KMS-11 (cell line): ENCODE measurements around the gene TESMIN.

Experiments used
- H2AFZ ChIP-seq: fragments of 200-600 bp; sonication (generic); 2 replicates; pipeline ENCODE4 v1.6.1; 2016; ENCODE audit warnings: antibody characterized with exemption, mixed run types, low read depth
- H3K27ac ChIP-seq: fragments of 200-600 bp; sonication (generic); 2 replicates; pipeline ENCODE4 v1.6.1; 2016; ENCODE audit warnings: mild to moderate bottlenecking, mixed run types
- H3K27me3 ChIP-seq: fragments of 200-600 bp; sonication (generic); 2 replicates; pipeline ENCODE4 v1.6.1; 2017; ENCODE audit warnings: mild to moderate bottlenecking, low read depth, mixed run types, moderate library complexity; ENCODE audit not compliant: insufficient read depth
- H3K36me3 ChIP-seq: fragments of 200-600 bp; sonication (generic); 2 replicates; pipeline ENCODE4 v1.6.1; 2017; ENCODE audit warnings: mild to moderate bottlenecking, mixed run types; ENCODE audit not compliant: insufficient read depth
- H3K4me1 ChIP-seq: fragments of 200-600 bp; sonication (generic); 2 replicates; pipeline ENCODE4 v1.6.1; 2016; ENCODE audit warnings: mild to moderate bottlenecking, low read depth, mixed run types; ENCODE audit not compliant: poor library complexity, severe bottlenecking
- H3K4me2 ChIP-seq: fragments of 200-600 bp; sonication (generic); 2 replicates; pipeline ENCODE4 v1.7.0; 2016; ENCODE audit warnings: mild to moderate bottlenecking, mixed run types
- H3K4me3 ChIP-seq: fragments of 200-600 bp; sonication (generic); IDR thresholded peaks from 2 replicates; pipeline ENCODE4 v1.6.1; 2017; ENCODE audit warnings: low read depth, low read length, mixed read lengths; ENCODE audit not compliant: insufficient read depth
- H3K79me2 ChIP-seq: fragments of 200-600 bp; sonication (generic); 2 replicates; pipeline ENCODE4 v1.6.1; 2016; ENCODE audit warnings: low read depth, mixed run types; ENCODE audit not compliant: insufficient read depth
- H3K9ac ChIP-seq: fragments of 200-600 bp; sonication (generic); 2 replicates; pipeline ENCODE4 v1.6.1; 2016; ENCODE audit warnings: mild to moderate bottlenecking, mixed run types
- H4K20me1 ChIP-seq: fragments of 200-600 bp; sonication (generic); 2 replicates; pipeline ENCODE4 v1.6.1; 2016; ENCODE audit warnings: mild to moderate bottlenecking, mixed run types; ENCODE audit not compliant: insufficient read depth
- TF ChIP-seq, protein P1 (sequence below): fragments of 200-600 bp; sonication (generic); conservative IDR thresholded peaks from 2 replicates; pipeline ENCODE4 v1.6.1; 2017; ENCODE audit warnings: low read depth, mild to moderate bottlenecking, antibody characterized with exemption, low read length, moderate library complexity, mixed read lengths

The TESMIN gene

DNA sequence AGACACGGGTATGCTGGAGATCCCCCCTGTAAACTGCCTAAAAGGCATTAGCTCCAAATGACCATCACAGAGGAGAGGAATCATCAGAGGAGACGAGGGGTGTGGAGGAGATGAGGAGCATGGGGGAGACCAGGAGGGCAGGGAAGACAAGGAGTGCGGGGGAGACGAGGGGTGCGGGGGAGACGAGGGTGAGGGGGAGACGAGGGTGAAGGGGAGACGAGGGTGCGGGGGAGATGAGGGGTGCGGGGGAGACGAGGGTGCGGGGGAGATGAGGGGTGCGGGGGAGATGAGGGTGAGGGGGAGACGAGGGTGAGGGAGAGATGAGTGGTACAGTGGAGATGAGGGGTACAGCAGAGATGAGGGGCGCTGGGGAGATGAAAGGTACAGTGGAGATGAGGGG lies 84.5 kb downstream of the TESMIN start:
- no peaks in the 10 kb centered on the region for H3K4me1 ChIP-seq
- no peaks in the 10 kb centered on the region for H4K20me1 ChIP-seq
- TF ChIP-seq, protein P1, sequence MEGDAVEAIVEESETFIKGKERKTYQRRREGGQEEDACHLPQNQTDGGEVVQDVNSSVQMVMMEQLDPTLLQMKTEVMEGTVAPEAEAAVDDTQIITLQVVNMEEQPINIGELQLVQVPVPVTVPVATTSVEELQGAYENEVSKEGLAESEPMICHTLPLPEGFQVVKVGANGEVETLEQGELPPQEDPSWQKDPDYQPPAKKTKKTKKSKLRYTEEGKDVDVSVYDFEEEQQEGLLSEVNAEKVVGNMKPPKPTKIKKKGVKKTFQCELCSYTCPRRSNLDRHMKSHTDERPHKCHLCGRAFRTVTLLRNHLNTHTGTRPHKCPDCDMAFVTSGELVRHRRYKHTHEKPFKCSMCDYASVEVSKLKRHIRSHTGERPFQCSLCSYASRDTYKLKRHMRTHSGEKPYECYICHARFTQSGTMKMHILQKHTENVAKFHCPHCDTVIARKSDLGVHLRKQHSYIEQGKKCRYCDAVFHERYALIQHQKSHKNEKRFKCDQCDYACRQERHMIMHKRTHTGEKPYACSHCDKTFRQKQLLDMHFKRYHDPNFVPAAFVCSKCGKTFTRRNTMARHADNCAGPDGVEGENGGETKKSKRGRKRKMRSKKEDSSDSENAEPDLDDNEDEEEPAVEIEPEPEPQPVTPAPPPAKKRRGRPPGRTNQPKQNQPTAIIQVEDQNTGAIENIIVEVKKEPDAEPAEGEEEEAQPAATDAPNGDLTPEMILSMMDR = no peak
- H3K4me2 ChIP-seq = no peak overlapping the region
- H3K27me3 ChIP-seq = peaks cover 2% of the 10 kb centered on the region; the same call in 1 of the 2 replicates
- no peak overlapping the region for H3K27ac ChIP-seq
- no peak overlapping the region for H3K9ac ChIP-seq
- no peak overlapping the region for H3K4me3 ChIP-seq
- no peaks in the 10 kb centered on the region for H3K79me2 ChIP-seq
- H3K36me3 ChIP-seq = no peaks in the 10 kb centered on the region
- H2AFZ ChIP-seq = no peak overlapping the region

DNA sequence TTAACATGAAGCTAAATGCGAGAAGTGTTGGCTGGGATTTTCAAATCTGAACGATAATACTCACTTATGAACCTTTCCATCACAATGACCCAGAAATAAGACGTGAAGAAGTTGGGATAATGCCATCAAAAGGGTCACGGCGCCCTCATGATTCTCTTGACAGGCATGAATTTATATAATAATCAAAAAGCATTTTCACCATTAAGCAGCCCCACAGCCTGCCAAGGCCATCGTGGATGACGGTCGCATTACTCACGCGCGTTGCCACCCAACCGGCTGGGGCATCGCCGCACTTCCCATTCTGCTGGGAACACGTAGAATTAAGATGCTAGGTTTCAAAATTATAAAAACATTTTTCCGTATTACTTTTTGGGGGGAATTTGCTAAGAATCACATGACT lies 85.9 kb downstream of the TESMIN start:
- TF ChIP-seq, protein P1 = no peak
- Histone ChIP-seq H3K4me1 (no peaks in the 10 kb centered on the region), H3K27me3 (peaks cover 13% of the 10 kb centered on the region; the same call in 1 of the 2 replicates), H3K9ac (no peak overlapping the region), H3K79me2 (no peaks in the 10 kb centered on the region), H3K36me3 (no peaks in the 10 kb centered on the region), H3K27ac (no peak overlapping the region), H3K4me2 (no peak overlapping the region), H3K4me3 (no peak overlapping the region), H2AFZ (no peak overlapping the region), H4K20me1 (no peaks in the 10 kb centered on the region)

DNA sequence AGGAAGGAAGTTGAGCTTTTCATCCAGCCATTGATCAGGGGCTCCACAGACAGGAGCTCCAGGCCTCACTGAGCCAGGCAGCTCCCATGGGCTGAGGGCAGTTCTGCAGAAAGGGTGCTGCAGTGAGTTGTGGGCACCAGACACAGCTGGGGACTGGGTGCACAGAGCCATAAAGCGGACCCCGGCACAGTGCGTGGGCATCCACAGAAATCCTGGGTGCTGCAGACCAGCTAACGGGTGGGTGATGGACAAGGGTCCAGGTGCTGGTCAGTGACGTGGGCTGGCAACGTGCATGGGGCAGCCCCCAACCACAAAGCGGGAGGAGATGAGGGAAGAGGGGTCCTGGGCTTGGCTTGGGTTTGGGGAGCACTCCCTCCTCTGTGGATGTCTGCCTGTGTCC lies 86.4 kb downstream of the TESMIN start:
- Histone ChIP-seq H3K9ac (no peak overlapping the region), H3K4me2 (no peak overlapping the region), H3K27me3 (peaks cover 13% of the 10 kb centered on the region; the same call in 1 of the 2 replicates), H3K36me3 (no peaks in the 10 kb centered on the region), H4K20me1 (no peaks in the 10 kb centered on the region), H2AFZ (no peak overlapping the region), H3K4me3 (no peak overlapping the region), H3K4me1 (no peaks in the 10 kb centered on the region), H3K27ac (no peak overlapping the region), H3K79me2 (no peaks in the 10 kb centered on the region)
- TF ChIP-seq, protein P1 = no peak

DNA sequence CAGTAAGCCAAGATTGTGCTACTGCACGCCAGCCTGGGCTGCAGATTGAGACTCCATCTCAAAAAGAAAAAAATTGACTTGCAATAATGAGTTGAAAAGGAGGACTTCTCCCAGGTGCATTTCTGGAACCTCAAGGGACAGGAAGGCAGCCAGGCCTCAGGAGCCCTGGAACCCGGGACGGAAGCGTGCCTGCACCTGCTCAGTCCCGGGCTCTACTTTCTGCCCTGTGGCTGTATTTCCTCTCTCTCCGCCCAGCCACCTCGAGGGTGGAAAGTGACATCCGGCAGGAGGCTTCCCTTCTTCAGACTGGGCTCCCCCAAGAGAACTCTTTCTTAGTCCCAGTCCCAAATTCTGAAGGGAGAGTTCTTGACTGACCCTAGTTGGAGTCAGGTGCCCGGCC lies 87.2 kb downstream of the TESMIN start:
- TF ChIP-seq, protein P1 = no peak
- H3K79me2 ChIP-seq = no peaks in the 10 kb centered on the region
- H3K4me1 ChIP-seq = no peaks in the 10 kb centered on the region
- no peak overlapping the region for H3K4me2 ChIP-seq
- H3K9ac ChIP-seq = no peak overlapping the region
- H3K4me3 ChIP-seq = no peak overlapping the region
- no peaks in the 10 kb centered on the region for H3K36me3 ChIP-seq
- H3K27ac ChIP-seq = no peak overlapping the region
- H3K27me3 ChIP-seq = peaks cover 14% of the 10 kb centered on the region; the same call in 1 of the 2 replicates
- no peak overlapping the region for H2AFZ ChIP-seq
- no peaks in the 10 kb centered on the region for H4K20me1 ChIP-seq
